Activated naive CD8-positive, alpha-beta T cell treated with anti-CD3 and anti-CD28 coated beads, Interleukin-2, amount 10 ng/mL, durations not matched to agents 7 days and 5 days (primary cell): ENCODE results near the gene OR2T2. TPM values are rescaled to one million over a fixed set of nuclear protein-coding genes. Genes with fewer than 3 reads are reported as not detected.
"Not testable (repeated sequence)": the region's sequence is repeated elsewhere in the genome, so short reads cannot be mapped to it uniquely, and the experiment has no call there.

Source experiments
- ATAC-seq: fragments of 150-1000 bp; cut with Tn5 transposase; one replicate; pipeline ENCODE4 v1.10.0; 2021; ENCODE audit warnings: low read depth, moderate library complexity
- POLR2A ChIA-PET: fragments of 350-600 bp; sonication (Branson Sonifier 250); formaldehyde crosslinking; loops from one replicate; lab custom pipeline; 2021; ENCODE audit warnings: antibody characterized with exemption; lab: Charles Lee
- DNase-seq: peaks from one replicate; pipeline ENCODE4 v3.0.0; 2021
- H3K27ac Mint-ChIP-seq: one replicate; pipeline ENCODE4 v1.8.0; 2022; ENCODE audit warnings: mild to moderate bottlenecking, mixed read lengths
- H3K27me3 Mint-ChIP-seq: one replicate; pipeline ENCODE4 v1.8.0; 2022; ENCODE audit warnings: mild to moderate bottlenecking, moderate library complexity, mixed read lengths
- H3K36me3 Mint-ChIP-seq: one replicate; pipeline ENCODE4 v1.8.0; 2021; ENCODE audit warnings: mild to moderate bottlenecking, mixed read lengths
- H3K4me1 Mint-ChIP-seq: one replicate; pipeline ENCODE4 v1.8.0; 2021; ENCODE audit warnings: mixed read lengths
- H3K4me3 Mint-ChIP-seq: one replicate; pipeline ENCODE4 v1.8.0; 2022; ENCODE audit warnings: mild to moderate bottlenecking, moderate library complexity, mixed read lengths
- H3K9me3 Mint-ChIP-seq: one replicate; pipeline ENCODE4 v1.8.0; 2021; ENCODE audit warnings: mixed read lengths
- total RNA-seq, 2 experiments: library from RNA; stranded (reverse); gene quantifications; one replicate each; pipeline ENCODE4 v1.2.3, GENCODE V29; 2021

Gene OR2T2
- total RNA-seq = not detected

GRCh38 chr1:248445399-248445798 lies at the start of gene OR2T2:
TSS of gene OR2T2 (plus strand) at chr1:248445637. CDS start at chr1:248452798, 7,161 bp downstream.
- H3K27ac Mint-ChIP-seq, DNase-seq, H3K4me1 Mint-ChIP-seq, H3K9me3 Mint-ChIP-seq, ATAC-seq, H3K36me3 Mint-ChIP-seq, H3K4me3 Mint-ChIP-seq, H3K27me3 Mint-ChIP-seq, POLR2A ChIA-PET: not testable (repeated sequence)

GRCh38 chr1:248402748-248403147 lies 42.7 kb upstream of the OR2T2 start, which contains the start of gene OR2T1:
TSS of gene OR2T1 (plus strand) at chr1:248403048. CDS start at chr1:248406148, 3,100 bp downstream.
- H3K36me3 Mint-ChIP-seq = no peaks in the 10 kb centered on the region
- peaks cover 10% of the 10 kb centered on the region for H3K4me1 Mint-ChIP-seq
- H3K27ac Mint-ChIP-seq = no peak within 1 kb of the TSS
- POLR2A ChIA-PET = no interaction called here
- DNase-seq (no peak), ATAC-seq (no peak)
- H3K9me3 Mint-ChIP-seq = peaks cover 2% of the 10 kb centered on the region
- H3K4me3 Mint-ChIP-seq = no peak within 1 kb of the TSS
- H3K27me3 Mint-ChIP-seq = no peaks in the 10 kb centered on the region

GRCh38 chr1:248404024-248404423 lies 41.4 kb upstream of the OR2T2 start:
- H3K36me3 Mint-ChIP-seq = no peaks in the 10 kb centered on the region
- no peak overlapping the region for H3K4me3 Mint-ChIP-seq
- ATAC-seq (no peak), DNase-seq (no peak)
- no peak overlapping the region for H3K27ac Mint-ChIP-seq
- POLR2A ChIA-PET = no interaction called here
- H3K27me3 Mint-ChIP-seq = no peaks in the 10 kb centered on the region
- peaks cover 2% of the 10 kb centered on the region for H3K9me3 Mint-ChIP-seq
- peaks cover 10% of the 10 kb centered on the region for H3K4me1 Mint-ChIP-seq

GRCh38 chr1:248406721-248407692 lies 38.4 kb upstream of the OR2T2 start:
- Mint-ChIP-seq H3K27me3 (no peaks in the 10 kb centered on the region), H3K9me3 (peaks cover 9% of the 10 kb centered on the region), H3K36me3 (peaks cover 1% of the 10 kb centered on the region), H3K4me1 (peaks cover 10% of the 10 kb centered on the region), H3K4me3 (no peak overlapping the region), H3K27ac (no peak overlapping the region)
- no peak for DNase-seq
- peak; percentile 26 for ATAC-seq
- POLR2A ChIA-PET = no interaction called here

GRCh38 chr1:248416226-248416625 lies 29.2 kb upstream of the OR2T2 start:
- POLR2A ChIA-PET = no interaction called here
- Mint-ChIP-seq H3K9me3 (peaks cover 17% of the 10 kb centered on the region), H3K36me3 (peaks cover 2% of the 10 kb centered on the region), H3K4me3 (no peak overlapping the region), H3K27ac (no peak overlapping the region), H3K4me1 (peaks cover 3% of the 10 kb centered on the region), H3K27me3 (no peaks in the 10 kb centered on the region)
- DNase-seq (no peak), ATAC-seq (no peak)

DNA sequence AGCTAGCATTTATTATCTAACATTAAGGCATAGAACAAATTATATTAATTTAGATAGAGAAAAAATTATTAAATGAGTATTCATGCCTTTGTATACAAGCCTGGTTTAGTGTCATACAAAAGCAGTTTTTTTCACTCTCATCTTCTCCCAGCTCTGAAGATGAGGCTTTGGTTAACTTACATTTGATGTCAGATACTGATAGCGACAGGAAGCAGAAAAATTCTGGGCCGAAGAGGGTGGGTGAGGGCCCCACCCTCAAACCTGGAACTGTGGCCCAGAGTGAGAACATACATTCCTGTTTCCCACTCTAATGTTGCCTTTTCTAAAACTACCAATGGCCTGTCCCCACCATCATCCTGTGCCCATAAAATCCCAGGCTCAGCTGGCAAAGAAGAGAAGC lies 27.6 kb upstream of the OR2T2 start:
- POLR2A ChIA-PET = no interaction called here
- peaks cover 19% of the 10 kb centered on the region for H3K9me3 Mint-ChIP-seq
- DNase-seq = no peak
- no peak for ATAC-seq
- H3K4me1 Mint-ChIP-seq = peaks cover 3% of the 10 kb centered on the region
- H3K27me3 Mint-ChIP-seq = no peaks in the 10 kb centered on the region
- H3K4me3 Mint-ChIP-seq = no peak overlapping the region
- H3K36me3 Mint-ChIP-seq = peaks cover 2% of the 10 kb centered on the region
- no peak overlapping the region for H3K27ac Mint-ChIP-seq

- DNase-seq = no peak
- Mint-ChIP-seq H3K9me3 (peaks cover 14% of the 10 kb centered on the region), H3K27me3 (no peaks in the 10 kb centered on the region), H3K27ac (no peak overlapping the region), H3K4me1 (no peaks in the 10 kb centered on the region), H3K4me3 (no peak overlapping the region), H3K36me3 (peaks cover 2% of the 10 kb centered on the region)
- no peak for ATAC-seq
- POLR2A ChIA-PET = no interaction called here
Measured at GRCh38 chr1:248421384-248421783, 24.1 kb upstream of the OR2T2 start.

- DNase-seq, H3K27me3 Mint-ChIP-seq, H3K27ac Mint-ChIP-seq, H3K9me3 Mint-ChIP-seq, ATAC-seq, H3K4me3 Mint-ChIP-seq, H3K4me1 Mint-ChIP-seq, H3K36me3 Mint-ChIP-seq, POLR2A ChIA-PET: not testable (repeated sequence)
Measured at GRCh38 chr1:248427526-248428191, 17.8 kb upstream of the OR2T2 start.

- POLR2A ChIA-PET, H3K27ac Mint-ChIP-seq, H3K27me3 Mint-ChIP-seq, DNase-seq, H3K4me1 Mint-ChIP-seq, H3K36me3 Mint-ChIP-seq, ATAC-seq, H3K9me3 Mint-ChIP-seq, H3K4me3 Mint-ChIP-seq: not testable (repeated sequence)
Measured at GRCh38 chr1:248428192-248428533, 17.3 kb upstream of the OR2T2 start.

- H3K36me3 Mint-ChIP-seq, POLR2A ChIA-PET, H3K27ac Mint-ChIP-seq, H3K27me3 Mint-ChIP-seq, H3K9me3 Mint-ChIP-seq, H3K4me1 Mint-ChIP-seq, DNase-seq, H3K4me3 Mint-ChIP-seq, ATAC-seq: not testable (repeated sequence)
Measured at GRCh38 chr1:248431683-248432082, 13.8 kb upstream of the OR2T2 start.

- DNase-seq, H3K27me3 Mint-ChIP-seq, POLR2A ChIA-PET, H3K36me3 Mint-ChIP-seq, H3K4me3 Mint-ChIP-seq, H3K4me1 Mint-ChIP-seq, H3K27ac Mint-ChIP-seq, ATAC-seq, H3K9me3 Mint-ChIP-seq: not testable (repeated sequence)
Measured at GRCh38 chr1:248432201-248432600, 13.2 kb upstream of the OR2T2 start.

- H3K9me3 Mint-ChIP-seq, ATAC-seq, H3K27ac Mint-ChIP-seq, H3K36me3 Mint-ChIP-seq, H3K4me3 Mint-ChIP-seq, POLR2A ChIA-PET, DNase-seq, H3K27me3 Mint-ChIP-seq, H3K4me1 Mint-ChIP-seq: not testable (repeated sequence)
Measured at GRCh38 chr1:248433811-248434415, 11.5 kb upstream of the OR2T2 start.

- H3K27me3 Mint-ChIP-seq, H3K27ac Mint-ChIP-seq, ATAC-seq, DNase-seq, POLR2A ChIA-PET, H3K4me3 Mint-ChIP-seq, H3K4me1 Mint-ChIP-seq, H3K36me3 Mint-ChIP-seq, H3K9me3 Mint-ChIP-seq: not testable (repeated sequence)
Measured at GRCh38 chr1:248434913-248435312, 10.5 kb upstream of the OR2T2 start.
